Eye (tissue), 1 donor: Measurements from ENCODE around the gene ATP10A.

Experiments used
- DNase-seq: peaks from one replicate; pipeline ENCODE4 v3.0.0-alpha.2; 2015

Gene ATP10A

GRCh38 chr15:25812845-25813244 lies 50.3 kb downstream of the ATP10A start:
- DNase-seq = no peak

GRCh38 chr15:25812073-25812472 lies 51.1 kb downstream of the ATP10A start:
- no peak for DNase-seq

GRCh38 chr15:25811481-25811906 lies 51.6 kb downstream of the ATP10A start:
- DNase-seq = no peak

GRCh38 chr15:25810631-25811091 lies 52.5 kb downstream of the ATP10A start:
- no peak for DNase-seq

GRCh38 chr15:25810154-25810553 lies 53.0 kb downstream of the ATP10A start:
- DNase-seq = no peak

- no peak for DNase-seq
These were observed 56.1 kb downstream of the ATP10A start for GRCh38 chr15:25807063-25807462.

- no peak for DNase-seq
These were observed 58.1 kb downstream of the ATP10A start for GRCh38 chr15:25805031-25805430.

GRCh38 chr15:25804451-25804850 lies 58.7 kb downstream of the ATP10A start:
- DNase-seq = no peak

GRCh38 chr15:25803541-25803940 lies 59.6 kb downstream of the ATP10A start:
- no peak for DNase-seq

- no peak for DNase-seq
These were observed 60.1 kb downstream of the ATP10A start for GRCh38 chr15:25803036-25803435.

GRCh38 chr15:25802285-25802830 lies 60.8 kb downstream of the ATP10A start:
- DNase-seq = no peak

- DNase-seq = no peak
These were observed 61.4 kb downstream of the ATP10A start for GRCh38 chr15:25801586-25802284.

- no peak for DNase-seq
These were observed 62.2 kb downstream of the ATP10A start for GRCh38 chr15:25800761-25801515.

GRCh38 chr15:25799906-25800700 lies 63.0 kb downstream of the ATP10A start:
- no peak for DNase-seq

GRCh38 chr15:25797936-25798901 lies 64.9 kb downstream of the ATP10A start:
- DNase-seq = peak; percentile 46

- DNase-seq = no peak
These were observed 65.6 kb downstream of the ATP10A start for GRCh38 chr15:25797511-25797935.

GRCh38 chr15:25797035-25797434 lies 66.1 kb downstream of the ATP10A start:
- DNase-seq = no peak

- no peak for DNase-seq
These were observed 66.7 kb downstream of the ATP10A start for GRCh38 chr15:25796395-25796794.

GRCh38 chr15:25795712-25796111 lies 67.4 kb downstream of the ATP10A start:
- no peak for DNase-seq

- DNase-seq = no peak
These were observed 68.1 kb downstream of the ATP10A start for GRCh38 chr15:25795061-25795460.

- DNase-seq = no peak
These were observed 69.6 kb downstream of the ATP10A start for GRCh38 chr15:25793354-25794050.
